Dermis microvascular lymphatic vessel endothelial cell (primary cell): Measurements from ENCODE around the gene ERCC4. TPM values are rescaled to one million over a fixed set of nuclear protein-coding genes. Genes with fewer than 3 reads are reported as not detected.

Experiments
- DNase-seq, 2 donors: peaks; one replicate each; pipeline versions ENCODE4 v3.0.0 to v3.0.0-alpha.2; 2010; ENCODE audit warnings: low read depth in 2 of 2
- total RNA-seq: library from RNA; depleted of rRNA; stranded (reverse); fragments of >200 nt; gene quantifications from 2 replicates; pipeline ENCODE4 v1.2.1, GENCODE V29; 2014

Gene ERCC4
- total RNA-seq, 1 donor from 2014 or later, result 5.6 TPM

DNA sequence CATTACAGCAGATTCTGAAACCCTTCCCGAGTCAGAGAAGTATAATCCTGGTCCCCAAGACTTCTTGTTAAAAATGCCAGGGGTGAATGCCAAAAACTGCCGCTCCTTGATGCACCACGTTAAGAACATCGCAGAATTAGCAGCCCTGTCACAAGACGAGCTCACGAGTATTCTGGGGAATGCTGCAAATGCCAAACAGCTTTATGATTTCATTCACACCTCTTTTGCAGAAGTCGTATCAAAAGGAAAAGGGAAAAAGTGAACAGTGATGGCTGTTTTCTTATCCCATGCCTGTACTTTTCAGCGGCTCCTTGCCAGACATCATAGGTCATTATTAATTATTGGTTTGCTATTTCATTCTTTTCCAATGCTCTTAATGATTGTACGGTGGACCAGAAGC lies 28.1 kb downstream of the ERCC4 start:
- no peak for DNase-seq

DNA sequence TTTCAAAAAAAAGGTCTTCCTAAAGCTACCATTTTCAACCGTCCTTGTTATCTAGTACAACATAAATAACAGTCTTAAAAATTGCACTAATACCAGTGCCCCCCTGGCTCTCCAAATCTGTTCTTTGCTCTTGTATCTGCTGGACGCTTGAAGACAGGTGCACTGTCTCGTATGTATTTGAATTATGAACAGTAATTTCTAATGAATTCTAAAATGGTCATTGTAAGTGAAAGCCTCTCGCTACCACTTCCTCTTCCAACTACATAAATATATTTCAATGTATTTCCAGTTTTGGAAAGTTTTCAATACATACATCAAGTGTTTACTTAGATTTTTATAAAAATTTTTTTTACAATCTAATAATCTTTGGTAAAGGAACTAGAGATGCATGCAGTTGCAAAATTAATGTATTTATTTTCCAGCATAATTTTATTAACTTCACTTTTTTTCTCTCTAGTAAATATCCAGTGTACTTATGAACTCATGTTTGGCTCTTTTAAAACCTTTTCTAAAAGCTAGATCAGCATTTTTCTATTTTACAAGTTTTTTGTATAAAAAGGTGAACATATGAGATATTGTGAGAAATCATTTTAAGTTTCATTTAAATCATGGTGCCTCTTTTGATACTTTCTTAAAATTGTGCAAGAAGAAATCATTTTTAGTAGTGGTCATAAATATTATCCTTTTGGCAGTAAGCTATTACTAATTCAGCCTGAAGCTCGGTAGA lies 31.0 kb downstream of the ERCC4 start:
- DNase-seq, result no peak

DNA sequence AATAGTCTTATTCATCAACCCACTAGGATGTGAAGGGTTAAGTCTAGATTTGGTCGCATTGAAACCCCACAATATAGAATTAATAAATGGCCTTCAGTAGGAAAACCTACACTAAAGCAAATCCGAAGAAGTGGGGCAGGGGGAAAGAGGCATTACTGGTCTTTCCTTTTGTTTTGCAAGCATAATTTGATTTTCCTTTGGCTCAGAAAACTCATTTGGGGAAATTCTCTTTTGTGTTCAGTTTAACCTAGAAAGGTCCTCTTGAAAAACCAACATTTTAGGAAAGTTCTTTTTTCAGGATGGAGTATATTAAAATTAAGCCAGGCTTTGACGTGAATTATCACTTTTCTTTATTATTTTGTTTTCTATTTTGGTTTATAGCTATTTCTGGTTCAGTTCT lies 31.7 kb downstream of the ERCC4 start:
- DNase-seq, result no peak

DNA sequence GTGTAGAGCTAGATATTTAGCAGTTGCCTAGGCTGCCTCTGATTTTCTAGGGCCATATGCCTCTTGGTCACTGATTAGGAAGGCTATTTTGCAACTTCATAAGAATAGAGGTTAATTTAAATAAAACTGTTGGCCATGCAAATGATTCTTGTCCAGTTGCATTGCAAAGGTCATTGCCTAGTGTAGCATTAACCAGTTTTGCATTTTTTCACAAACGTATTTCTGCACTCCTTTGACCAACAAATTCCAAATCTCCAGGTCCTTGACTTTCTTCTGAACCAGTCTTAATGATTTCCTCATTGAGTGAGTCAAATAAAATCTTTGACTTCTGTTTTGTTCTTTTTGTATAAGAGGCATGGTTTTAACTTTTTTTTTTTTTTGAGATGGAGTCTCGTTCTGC lies 33.5 kb downstream of the ERCC4 start:
- DNase-seq, result peak in 1 of 2 donors; percentile 17

DNA sequence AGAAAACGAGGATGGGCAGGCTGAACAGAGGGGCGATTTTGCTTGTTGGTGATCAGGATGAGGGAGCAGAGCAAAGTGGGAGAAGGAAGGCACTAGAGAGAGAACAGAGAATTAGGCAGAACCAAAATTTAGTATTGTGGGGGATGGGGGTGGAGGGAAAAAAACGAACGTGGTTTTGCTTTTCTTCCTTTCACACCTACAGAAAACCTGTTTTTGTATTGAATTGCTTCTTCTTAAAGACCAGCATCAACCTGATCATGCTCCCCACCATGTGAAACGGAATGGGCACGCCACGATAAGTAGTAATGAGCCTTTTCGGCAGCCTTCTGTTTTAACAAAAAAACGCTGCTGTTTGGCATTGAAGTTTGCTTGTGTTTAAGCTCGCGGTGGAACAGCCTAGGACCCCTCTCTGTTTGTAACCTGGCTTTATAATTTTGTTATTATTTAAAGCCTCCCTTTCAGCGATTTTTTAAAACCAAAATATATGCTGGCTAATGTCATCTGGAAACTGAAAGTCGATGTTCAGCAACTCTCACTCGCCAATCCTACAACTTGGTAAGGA lies 36.8 kb downstream of the ERCC4 start:
- DNase-seq, result no peak

DNA sequence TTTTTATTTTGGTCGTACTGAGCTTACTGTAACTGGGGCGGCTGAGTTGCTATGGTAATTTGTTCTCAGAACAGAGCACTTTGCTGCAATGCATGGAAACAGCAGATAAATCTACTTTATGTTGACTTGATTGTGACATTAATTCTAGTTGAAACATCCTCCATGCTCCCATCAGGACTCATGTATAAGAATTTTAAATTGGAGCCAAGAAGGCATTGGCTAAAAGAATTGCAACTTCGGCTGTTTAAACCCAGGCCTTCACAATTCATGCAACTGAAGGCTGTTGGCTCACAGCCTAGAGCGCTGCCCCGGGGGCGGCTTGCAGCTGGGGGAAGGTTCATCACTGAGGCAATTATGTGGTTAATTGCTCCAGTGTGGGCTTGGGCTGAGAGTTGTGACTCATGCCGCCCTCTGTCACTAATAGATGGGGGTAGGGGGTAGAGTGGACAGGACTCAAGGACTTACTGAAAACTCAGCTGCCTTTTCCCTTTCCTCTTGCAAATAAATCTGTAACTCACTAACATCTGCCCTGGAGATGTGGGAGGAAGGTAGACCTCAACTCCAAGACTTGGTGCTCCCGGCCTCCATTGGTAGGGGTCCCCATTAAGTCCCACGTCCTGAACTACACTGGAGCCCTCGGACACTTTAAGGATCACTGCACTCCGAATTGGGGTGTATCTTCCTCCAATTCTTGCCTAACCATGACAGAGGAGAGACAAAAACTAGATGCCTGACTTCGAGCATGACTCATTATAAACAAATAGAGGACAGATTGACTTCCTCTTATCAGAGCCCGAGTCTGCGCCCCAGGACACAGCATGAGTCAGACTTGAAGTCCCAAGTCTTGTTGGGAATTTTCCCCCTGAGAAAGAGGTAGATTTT lies 37.5 kb downstream of the ERCC4 start:
- DNase-seq, result peak; percentile 36 to 92

DNA sequence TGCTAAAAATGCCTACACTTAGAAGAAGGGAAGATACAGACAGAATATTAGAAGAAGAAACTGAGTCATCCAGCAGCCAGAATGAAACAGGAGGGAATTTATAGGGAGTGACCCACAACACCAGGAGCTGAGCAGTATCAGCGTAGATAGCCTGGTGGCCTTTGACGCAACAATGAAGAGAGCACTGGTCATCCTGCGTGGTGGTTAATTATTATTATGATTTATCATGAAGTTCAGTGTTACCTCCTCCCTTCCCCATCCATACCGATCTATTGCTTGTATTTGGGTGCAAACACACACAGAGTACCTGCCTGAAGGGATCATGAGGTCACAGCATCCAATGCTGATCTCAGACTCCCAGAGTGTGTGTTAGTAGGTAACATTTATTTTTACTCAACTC lies 38.5 kb downstream of the ERCC4 start:
- no peak for DNase-seq

DNA sequence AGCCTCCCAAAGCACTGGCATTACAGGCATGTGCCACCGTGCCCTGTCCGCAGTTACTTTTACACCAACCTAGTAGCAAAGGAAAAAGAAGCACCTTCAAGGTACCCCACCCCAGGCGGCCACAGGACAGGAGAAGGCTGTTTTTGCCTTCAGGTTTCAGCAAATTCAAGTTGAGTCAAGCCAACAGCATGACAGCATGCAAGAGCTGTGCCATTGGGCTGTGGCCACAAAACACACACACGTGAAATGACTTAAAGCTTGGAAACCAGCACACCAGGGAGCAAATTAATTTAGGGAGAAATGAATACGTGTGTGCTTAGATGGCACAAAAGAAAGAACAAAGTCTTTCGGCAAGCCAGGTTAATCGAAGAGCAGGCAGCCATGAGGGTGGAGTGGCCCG lies 39.7 kb downstream of the ERCC4 start:
- no peak for DNase-seq

DNA sequence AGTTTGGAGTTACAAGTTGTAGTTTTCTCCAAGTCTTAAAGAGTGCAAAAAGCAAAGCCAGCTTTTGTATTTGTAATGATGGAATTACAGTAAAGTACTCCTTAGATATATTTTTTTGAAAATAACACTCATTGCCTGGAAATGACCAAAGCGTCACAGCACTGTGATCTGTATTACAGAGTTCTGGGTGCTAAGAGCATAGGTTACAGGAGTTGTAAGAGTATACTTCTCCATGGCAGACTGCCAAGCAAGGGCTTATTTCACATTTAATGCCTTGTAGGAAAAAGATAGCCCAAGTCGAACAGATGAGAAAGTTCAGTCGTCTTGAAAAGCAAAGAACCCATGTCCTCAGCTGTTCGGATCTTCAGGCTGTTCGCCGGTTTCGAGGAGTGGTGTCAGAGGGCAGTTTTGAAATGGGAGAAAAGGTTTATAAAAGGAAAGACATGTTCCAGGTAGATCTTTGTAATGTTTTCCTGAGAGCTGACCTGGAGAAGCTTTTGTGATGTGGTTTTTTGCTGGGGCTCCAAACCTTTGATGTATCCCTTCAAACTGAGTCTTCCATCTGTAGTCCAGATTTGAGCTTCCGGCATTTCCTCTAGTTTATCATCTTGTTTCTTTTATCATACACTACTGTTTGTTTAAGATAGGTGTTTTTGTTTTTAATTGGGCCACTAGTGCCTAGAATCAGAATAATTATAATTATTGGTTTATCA lies 41.3 kb downstream of the ERCC4 start:
- no peak for DNase-seq

DNA sequence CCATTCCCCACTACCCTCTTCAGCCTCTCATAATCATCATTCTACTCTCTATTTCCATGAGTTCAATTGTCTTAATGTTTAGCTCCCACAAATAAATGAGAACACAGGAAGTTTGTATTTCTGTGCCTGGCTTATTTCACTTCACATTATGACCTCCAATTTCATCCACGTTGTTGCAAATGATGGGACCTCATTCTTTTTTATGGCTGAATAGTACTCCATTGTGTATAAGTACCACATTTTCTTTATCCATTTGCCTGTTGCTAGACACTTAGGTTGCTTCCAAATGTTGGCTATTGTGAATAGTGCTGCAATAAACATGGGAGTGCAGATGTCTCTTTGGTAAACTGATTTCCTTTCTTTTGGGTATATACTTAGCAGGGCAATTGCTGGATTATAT lies 42.3 kb downstream of the ERCC4 start:
- no peak for DNase-seq

DNA sequence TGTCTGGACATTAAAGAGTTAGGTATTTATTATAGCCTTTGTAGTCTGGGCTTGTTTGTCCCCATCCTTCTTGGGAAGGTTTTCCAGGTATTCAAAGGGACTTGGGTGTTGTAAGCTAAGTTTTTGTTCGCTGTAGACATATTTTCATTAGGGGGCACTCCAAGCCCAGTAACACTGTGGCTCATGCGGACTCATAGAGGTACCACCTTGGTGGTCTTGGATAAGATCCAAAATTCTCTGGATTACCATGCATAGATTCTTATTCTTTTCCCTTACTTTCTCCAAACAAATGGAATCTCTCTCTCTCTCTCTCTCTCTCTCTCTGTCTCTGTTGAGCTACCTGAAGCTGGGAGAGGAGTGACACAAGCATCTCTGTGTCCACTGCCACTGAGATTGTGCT lies 48.9 kb downstream of the ERCC4 start:
- DNase-seq, result no peak

DNA sequence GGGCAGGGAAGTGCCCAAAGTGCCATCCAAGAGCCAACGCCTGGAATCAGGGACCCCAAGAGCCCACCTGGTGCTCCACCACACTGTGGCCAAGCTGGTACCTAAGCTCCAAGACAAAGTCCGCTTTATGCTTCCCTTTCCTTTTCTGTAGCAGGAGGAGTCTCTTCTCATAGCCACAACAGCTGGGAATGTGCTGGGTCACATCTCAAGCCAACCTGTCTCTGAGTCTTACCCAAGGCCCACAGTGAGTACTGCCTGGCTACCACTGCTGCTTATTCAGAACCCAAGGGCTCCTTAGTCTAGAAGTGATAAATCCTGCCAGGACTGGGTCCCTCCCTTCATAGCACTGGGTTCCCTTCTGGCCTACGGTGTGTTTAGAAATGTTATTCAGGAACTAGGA lies 49.8 kb downstream of the ERCC4 start:
- no peak for DNase-seq

DNA sequence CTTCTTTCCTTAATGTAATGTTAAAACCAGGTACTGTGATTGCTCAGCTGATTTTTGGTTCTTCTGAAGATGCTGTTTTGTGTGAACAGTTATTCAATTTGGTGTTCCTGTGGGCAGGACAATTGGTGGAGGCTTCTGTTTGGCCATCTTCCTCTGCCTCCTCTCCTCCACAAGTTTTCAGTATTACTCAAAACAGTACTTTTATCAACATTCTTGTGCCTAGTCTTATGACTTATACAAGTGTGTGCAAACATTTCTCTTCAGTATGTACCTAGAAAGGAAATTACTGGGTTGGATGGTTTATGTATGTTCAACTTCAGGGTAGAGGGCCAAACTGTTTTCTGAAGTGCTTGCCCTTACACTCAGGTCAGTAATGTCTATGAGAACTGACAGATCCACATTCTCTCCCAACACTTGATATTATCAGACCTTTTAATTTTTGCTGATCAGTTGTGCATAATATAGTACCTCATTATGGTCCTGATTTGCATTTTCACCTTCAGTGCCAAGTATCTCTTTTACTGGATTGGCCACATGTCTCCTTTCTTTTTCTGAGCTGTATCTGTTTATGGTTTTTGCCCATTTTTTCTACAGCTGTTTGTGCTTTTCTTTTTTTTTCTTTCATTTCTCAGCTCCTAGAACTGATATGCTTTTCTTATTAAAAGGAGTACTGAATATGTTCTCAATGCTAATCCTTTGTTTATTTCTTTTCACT lies 50.9 kb downstream of the ERCC4 start:
- no peak for DNase-seq

DNA sequence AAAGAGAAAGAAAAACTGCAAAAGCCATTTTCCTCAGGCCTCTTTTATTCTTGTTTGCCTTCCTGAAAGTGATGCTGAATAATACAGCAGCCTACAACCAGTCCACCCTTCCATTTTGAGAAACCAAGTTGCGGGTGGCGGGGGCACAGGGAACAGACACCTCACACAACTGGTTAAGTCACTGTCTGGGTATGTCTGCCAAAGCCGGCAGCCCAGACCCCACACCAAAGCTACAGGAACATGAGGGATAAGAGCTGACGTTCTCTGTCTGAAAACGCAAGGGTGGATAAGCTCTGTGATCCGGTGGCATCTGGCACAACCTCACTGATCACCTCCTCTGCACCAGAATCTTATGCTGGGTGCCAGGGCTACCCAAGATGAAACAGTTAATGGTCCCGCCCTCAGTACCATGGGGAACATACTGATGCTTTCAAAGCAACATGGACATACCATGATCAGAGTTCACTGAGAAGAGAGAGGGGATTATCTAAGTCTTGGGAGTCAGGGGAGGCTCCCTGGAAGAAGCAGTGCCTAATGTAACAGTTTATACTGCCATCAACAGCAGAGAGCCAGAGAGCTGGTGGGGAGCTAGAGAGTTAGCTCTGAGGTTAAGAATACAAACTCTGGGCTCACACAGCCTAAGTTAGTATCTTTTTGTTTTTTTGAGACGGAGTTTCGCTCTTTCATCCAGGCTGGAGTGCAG lies 53.5 kb downstream of the ERCC4 start:
- no peak for DNase-seq

DNA sequence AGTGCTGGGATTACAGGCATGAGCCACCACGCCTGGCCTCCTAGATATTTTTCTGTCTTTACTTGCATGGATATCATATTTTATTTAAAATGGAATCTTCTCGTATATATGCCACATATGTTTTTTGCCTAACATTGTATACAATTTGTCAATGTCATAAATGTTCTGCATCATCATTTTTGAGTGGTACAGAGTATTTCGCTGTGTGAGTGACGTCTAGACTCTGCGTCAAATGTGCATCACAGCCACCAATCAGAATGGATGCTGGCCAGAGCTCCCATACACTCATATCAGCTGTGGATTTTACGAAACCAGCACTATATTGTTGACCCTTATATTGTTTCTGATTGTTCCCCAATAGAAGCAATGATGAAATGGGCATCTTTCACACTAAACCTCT lies 57.2 kb downstream of the ERCC4 start:
- DNase-seq, result no peak

DNA sequence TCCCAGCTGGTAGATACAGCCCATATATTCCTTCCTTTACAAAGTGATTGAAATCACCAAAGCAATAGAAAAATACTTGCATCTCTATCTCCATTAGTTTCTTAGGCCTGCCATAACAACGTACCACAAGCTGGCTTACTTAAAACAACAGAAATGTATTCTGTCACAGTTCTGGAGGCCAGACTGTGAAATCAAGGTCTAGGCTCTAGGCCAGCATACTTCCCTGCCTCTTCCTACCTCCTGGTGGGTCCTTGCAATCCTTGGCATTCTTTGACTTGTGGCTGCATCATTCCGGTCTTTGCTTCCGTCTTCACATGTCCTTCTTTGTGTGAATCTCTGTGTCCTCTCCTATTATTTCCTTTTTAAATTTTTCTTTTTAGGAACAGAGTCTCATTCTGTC lies 62.5 kb downstream of the ERCC4 start:
- no peak for DNase-seq

DNA sequence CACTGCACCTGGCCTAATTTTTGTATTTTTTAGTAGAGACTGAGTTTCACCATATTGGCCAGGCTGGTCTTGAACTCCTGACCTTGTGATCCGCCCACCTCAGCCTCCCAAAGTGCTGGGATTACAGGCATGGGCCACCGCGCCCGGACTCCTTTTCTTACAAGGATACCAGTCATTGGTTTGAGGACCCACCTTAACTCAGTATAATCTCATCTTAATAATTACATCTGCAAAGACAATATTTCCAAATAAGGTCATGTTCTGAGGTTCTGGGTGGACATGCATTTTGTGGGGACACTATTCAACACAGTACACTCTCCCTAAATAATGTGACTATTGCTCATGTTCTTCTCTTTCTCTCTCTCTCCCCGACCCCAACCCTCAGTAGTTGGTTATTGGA lies 63.7 kb downstream of the ERCC4 start:
- no peak for DNase-seq

DNA sequence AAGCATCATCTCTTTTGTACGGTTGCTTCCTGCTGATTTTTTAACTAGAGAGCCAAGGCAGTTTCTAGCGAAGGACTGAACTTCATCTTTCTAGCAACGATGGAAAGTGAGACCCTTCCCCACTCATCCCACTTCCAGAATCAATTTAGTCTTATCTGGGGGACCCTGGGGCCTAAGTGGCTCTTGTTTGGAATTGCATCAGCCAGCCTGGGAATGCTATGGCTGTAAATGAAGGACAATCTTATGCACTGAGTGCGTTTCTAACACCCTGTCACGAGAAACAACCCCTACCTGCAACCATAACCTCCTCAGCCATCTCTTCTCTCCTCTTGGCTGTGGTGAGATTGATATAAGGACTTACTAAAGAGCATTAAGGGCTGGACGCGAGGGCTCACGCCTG lies 64.8 kb downstream of the ERCC4 start:
- DNase-seq, result no peak

DNA sequence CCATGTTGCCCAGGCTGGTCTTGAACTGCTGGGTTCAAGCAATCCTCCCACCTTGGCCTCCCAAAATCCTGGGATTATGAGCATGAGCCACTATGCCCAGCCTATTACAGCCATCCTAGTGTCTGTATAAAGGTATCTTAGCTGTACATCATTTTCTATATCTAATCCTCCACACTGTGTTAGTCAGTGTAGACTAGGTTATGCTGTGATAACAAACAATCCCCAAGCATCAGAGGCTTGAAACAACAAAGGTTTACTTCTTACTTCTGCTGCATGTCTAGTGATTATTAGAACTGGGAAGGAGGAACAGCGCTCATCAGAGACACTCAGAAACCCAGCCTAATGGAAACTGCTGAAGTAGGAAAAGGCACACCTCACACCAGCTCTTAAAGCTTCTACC lies 68.1 kb downstream of the ERCC4 start:
- DNase-seq, result no peak

DNA sequence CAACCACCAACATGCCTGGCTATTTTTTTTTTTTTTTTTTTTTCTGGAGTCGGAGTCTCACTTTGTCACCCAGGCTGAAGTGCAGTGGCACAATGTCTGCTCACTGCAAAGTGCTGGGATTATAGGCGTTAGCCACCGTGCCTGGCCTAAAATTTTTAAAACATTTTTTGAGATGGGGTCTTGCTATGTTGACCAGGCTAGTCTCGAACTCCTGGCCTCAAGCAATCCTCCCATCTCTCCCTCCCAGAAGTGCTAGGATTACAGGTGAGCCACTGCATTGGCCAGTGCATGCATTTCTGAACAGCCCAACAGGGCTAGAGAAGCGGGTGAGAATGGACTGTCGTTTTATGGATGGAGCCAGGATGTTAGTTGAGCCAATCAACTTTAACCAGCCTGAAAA lies 72.4 kb downstream of the ERCC4 start:
- DNase-seq, result no peak

DNA sequence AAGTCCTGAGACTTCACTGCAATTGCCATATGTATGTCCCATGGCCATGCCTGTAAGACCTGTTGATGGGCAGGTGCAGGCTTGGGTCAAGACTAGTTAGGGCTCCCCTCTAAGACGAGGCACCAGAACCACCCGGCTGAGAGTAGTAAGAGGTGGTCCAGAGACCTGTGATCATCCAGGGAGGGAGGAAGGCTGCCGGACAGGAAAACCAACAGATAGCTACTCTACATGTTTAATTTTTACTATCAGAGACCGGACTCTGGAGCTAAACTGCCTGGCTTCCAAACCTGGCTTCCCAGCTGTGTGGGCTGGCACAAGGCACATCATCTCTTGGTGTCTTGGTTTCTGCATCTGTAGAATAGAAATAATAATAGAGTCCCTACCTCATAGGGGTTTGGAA lies 73.0 kb downstream of the ERCC4 start:
- DNase-seq, result no peak
